Activated T-helper 9 cell treated with anti-CD3 and anti-CD28 coated beads, Interleukin-2, amount 50 U/mL, for 16 hours (primary cell): Measurements from ENCODE around the gene AXDND1.
"Not testable (repeated sequence)": the region's sequence is repeated elsewhere in the genome, so short reads cannot be mapped to it uniquely, and the experiment has no call there.

Source experiments
- DNase-seq: peaks from one replicate; pipeline ENCODE4 v3.0.0-alpha.2; 2020; ENCODE audit warnings: low read depth

The AXDND1 gene

GRCh38 chr1:179365342-179366092 is at the start of gene AXDND1:
TSS of gene AXDND1 (plus strand) at chr1:179365971. CDS start at chr1:179366510, 539 bp downstream.
- peak; percentile 75 for DNase-seq

GRCh38 chr1:179318491-179318890 is 47.3 kb upstream of the AXDND1 start:
- DNase-seq, result no peak

GRCh38 chr1:179321533-179322216 is 44.1 kb upstream of the AXDND1 start:
- no peak for DNase-seq

- DNase-seq, result no peak
Observed at GRCh38 chr1:179322557-179322956, 43.2 kb upstream of the AXDND1 start.

- DNase-seq, result no peak
Observed at GRCh38 chr1:179323436-179323835, 42.3 kb upstream of the AXDND1 start.

GRCh38 chr1:179325836-179326235 is 39.9 kb upstream of the AXDND1 start:
- no peak for DNase-seq

- DNase-seq, result no peak
Observed at GRCh38 chr1:179326746-179327145, 39.0 kb upstream of the AXDND1 start.

GRCh38 chr1:179327196-179327595 is 38.6 kb upstream of the AXDND1 start:
- no peak for DNase-seq

- no peak for DNase-seq
Observed at GRCh38 chr1:179327679-179328078, 38.1 kb upstream of the AXDND1 start.

- DNase-seq, result no peak
Observed at GRCh38 chr1:179329862-179330261, 35.9 kb upstream of the AXDND1 start.

- no peak for DNase-seq
Observed at GRCh38 chr1:179334440-179334839, 31.3 kb upstream of the AXDND1 start.

- DNase-seq, result no peak
Observed at GRCh38 chr1:179337288-179337687, 28.5 kb upstream of the AXDND1 start.

- DNase-seq, result no peak
Observed at GRCh38 chr1:179337942-179338560, 27.7 kb upstream of the AXDND1 start.

GRCh38 chr1:179340918-179341317 is 24.9 kb upstream of the AXDND1 start:
- DNase-seq, result no peak

- DNase-seq, result no peak
Observed at GRCh38 chr1:179341943-179342547, 23.7 kb upstream of the AXDND1 start.

GRCh38 chr1:179342740-179343404 is 22.9 kb upstream of the AXDND1 start:
- DNase-seq, result no peak

- no peak for DNase-seq
Observed at GRCh38 chr1:179351281-179351680, 14.5 kb upstream of the AXDND1 start.

- no peak for DNase-seq
Observed at GRCh38 chr1:179352236-179352635, 13.5 kb upstream of the AXDND1 start.

- no peak for DNase-seq
Observed at GRCh38 chr1:179353546-179353945, 12.2 kb upstream of the AXDND1 start.

- not testable (repeated sequence) for DNase-seq
Observed at GRCh38 chr1:179361631-179362030, 4.1 kb upstream of the AXDND1 start.

- DNase-seq, result no peak
Observed at GRCh38 chr1:179366093-179366800, 476 bp downstream of the AXDND1 start.
